GM18507 (cell line): ENCODE results near the gene BTG3.

Source experiments
- DNase-seq: peaks from one replicate; pipeline ENCODE4 v3.0.0; 2011; ENCODE audit warnings: low read depth; ENCODE audit not compliant: insufficient read length; ENCODE audit errors: extremely low spot score
- FAIRE-seq: peaks from 2 replicates; lab custom pipeline; 2011; peaks lifted over from hg19 to GRCh38; lab: Jason Lieb, UNC

BTG3 gene

GRCh38 chr21:17597680-17598079 is 15.0 kb downstream of the BTG3 start:
- no peak for DNase-seq
- FAIRE-seq = no peak

GRCh38 chr21:17590430-17590829 is 22.3 kb downstream of the BTG3 start:
- no peak for FAIRE-seq
- no peak for DNase-seq

- DNase-seq = no peak
- FAIRE-seq = peak; percentile 36
These were observed 26.7 kb downstream of the BTG3 start for GRCh38 chr21:17585875-17586450.

- DNase-seq (no peak), FAIRE-seq (no peak)
These were observed 28.8 kb downstream of the BTG3 start for GRCh38 chr21:17583898-17584297.

- FAIRE-seq (no peak), DNase-seq (no peak)
These were observed 32.4 kb downstream of the BTG3 start for GRCh38 chr21:17580319-17580718.

- DNase-seq (no peak), FAIRE-seq (no peak)
These were observed 33.8 kb downstream of the BTG3 start for GRCh38 chr21:17578876-17579275.

GRCh38 chr21:17578162-17578561 is 34.5 kb downstream of the BTG3 start:
- DNase-seq (no peak), FAIRE-seq (no peak)

- FAIRE-seq = no peak
- DNase-seq = no peak
These were observed 35.0 kb downstream of the BTG3 start for GRCh38 chr21:17577701-17578100.

GRCh38 chr21:17576080-17576835 is 36.4 kb downstream of the BTG3 start:
- FAIRE-seq (no peak), DNase-seq (no peak)

- FAIRE-seq (no peak), DNase-seq (no peak)
These were observed 37.6 kb downstream of the BTG3 start for GRCh38 chr21:17575076-17575475.

- FAIRE-seq (no peak), DNase-seq (no peak)
These were observed 40.3 kb downstream of the BTG3 start for GRCh38 chr21:17572431-17572830.

GRCh38 chr21:17570786-17571185 is 41.9 kb downstream of the BTG3 start:
- no peak for FAIRE-seq
- no peak for DNase-seq

GRCh38 chr21:17560377-17561025 is 52.2 kb downstream of the BTG3 start:
- FAIRE-seq (no peak), DNase-seq (no peak)

GRCh38 chr21:17554679-17555465 is 57.8 kb downstream of the BTG3 start:
- FAIRE-seq = no peak

GRCh38 chr21:17554120-17554519 is 58.6 kb downstream of the BTG3 start:
- no peak for FAIRE-seq

More at GRCh38 chr21:17554679-17555465, 57.8 kb downstream of the BTG3 start:
- no peak for DNase-seq

GRCh38 chr21:17552410-17552809 is 60.3 kb downstream of the BTG3 start:
- no peak for DNase-seq
- no peak for FAIRE-seq

More at GRCh38 chr21:17554120-17554519, 58.6 kb downstream of the BTG3 start:
- DNase-seq = no peak

- DNase-seq (no peak), FAIRE-seq (no peak)
These were observed 61.9 kb downstream of the BTG3 start for GRCh38 chr21:17550671-17551308.

- FAIRE-seq = no peak
- no peak for DNase-seq
These were observed 64.4 kb downstream of the BTG3 start for GRCh38 chr21:17548262-17548661.

GRCh38 chr21:17545007-17545406 is 67.7 kb downstream of the BTG3 start:
- DNase-seq (no peak), FAIRE-seq (no peak)
